Activated naive CD4-positive, alpha-beta T cell treated with anti-CD3 and anti-CD28 coated beads, Interleukin-2, amount 50 U/mL, for 72 hours (primary cell): ENCODE results near the gene TAF6. TPM values are rescaled to one million over a fixed set of nuclear protein-coding genes. Genes with fewer than 3 reads are reported as not detected.

Experiments
- ATAC-seq, 2 donors: fragments of 150-1000 bp; cut with Tn5 transposase; 2 replicates each; pipeline ENCODE4 v1.10.0; 2021; ENCODE audit warnings: mild to moderate bottlenecking in 2 of 2, moderate library complexity in 2 of 2
- DNase-seq, 2 donors: peaks; one replicate each; pipeline ENCODE4 v3.0.0; 2021 to 2022; ENCODE audit warnings: low spot score in 2 of 2
- H3K27ac Mint-ChIP-seq, 2 donors: one replicate each; pipeline ENCODE4 v1.8.0; 2022; ENCODE audit warnings: mild to moderate bottlenecking in 2 of 2, mixed read lengths in 2 of 2
- H3K36me3 Mint-ChIP-seq, 2 donors: one replicate each; pipeline ENCODE4 v1.8.0; 2022; ENCODE audit warnings: mixed read lengths in 2 of 2
- H3K9me3 Mint-ChIP-seq, 2 donors: one replicate each; pipeline ENCODE4 v1.8.0; 2022; ENCODE audit warnings: mixed read lengths in 2 of 2
- total RNA-seq, 2 donors: library from RNA; stranded (reverse); gene quantifications; one replicate each; pipeline ENCODE4 v1.2.3, GENCODE V29; 2022

The TAF6 gene
- total RNA-seq, 2 donors from 2014 or later: 52.7 to 57.6 TPM

DNA sequence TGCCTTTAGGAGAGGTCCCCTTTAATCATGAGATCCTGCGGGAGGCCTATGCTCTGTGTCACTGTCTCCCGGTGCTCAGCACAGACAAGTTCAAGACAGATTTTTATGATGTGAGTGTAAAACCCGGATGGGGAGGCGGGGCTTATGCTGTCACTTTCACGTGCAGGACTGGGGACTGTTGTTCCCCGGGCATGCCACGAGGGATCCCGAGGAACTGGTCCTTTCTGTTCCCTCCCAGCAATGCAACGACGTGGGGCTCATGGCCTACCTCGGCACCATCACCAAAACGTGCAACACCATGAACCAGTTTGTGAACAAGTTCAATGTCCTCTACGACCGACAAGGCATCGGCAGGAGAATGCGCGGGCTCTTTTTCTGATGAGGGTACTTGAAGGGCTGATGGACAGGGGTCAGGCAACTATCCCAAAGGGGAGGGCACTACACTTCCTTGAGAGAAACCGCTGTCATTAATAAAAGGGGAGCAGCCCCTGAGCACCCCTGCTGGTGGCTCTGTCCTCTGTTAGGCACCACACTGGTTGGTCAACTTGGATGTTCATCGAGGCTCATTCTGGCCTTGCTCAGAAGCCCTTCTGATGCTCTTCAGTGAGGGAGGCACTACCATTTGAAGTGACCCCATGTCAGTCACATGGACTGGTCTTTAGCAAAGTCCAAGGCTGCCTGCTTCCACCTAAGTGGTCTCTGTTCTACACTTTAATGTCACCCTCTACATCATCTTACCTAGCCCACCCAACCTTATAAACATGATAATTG lies 27.6 kb downstream of the TAF6 start:
- Mint-ChIP-seq H3K36me3 (peaks cover 23 to 29% of the 10 kb centered on the region in 2 donors), H3K9me3 (no peaks in the 10 kb centered on the region), H3K27ac (peak overlapping the region; percentile 67 to 85)
- peak in 1 of 2 donors; percentile 1 for ATAC-seq
- no peak for DNase-seq

DNA sequence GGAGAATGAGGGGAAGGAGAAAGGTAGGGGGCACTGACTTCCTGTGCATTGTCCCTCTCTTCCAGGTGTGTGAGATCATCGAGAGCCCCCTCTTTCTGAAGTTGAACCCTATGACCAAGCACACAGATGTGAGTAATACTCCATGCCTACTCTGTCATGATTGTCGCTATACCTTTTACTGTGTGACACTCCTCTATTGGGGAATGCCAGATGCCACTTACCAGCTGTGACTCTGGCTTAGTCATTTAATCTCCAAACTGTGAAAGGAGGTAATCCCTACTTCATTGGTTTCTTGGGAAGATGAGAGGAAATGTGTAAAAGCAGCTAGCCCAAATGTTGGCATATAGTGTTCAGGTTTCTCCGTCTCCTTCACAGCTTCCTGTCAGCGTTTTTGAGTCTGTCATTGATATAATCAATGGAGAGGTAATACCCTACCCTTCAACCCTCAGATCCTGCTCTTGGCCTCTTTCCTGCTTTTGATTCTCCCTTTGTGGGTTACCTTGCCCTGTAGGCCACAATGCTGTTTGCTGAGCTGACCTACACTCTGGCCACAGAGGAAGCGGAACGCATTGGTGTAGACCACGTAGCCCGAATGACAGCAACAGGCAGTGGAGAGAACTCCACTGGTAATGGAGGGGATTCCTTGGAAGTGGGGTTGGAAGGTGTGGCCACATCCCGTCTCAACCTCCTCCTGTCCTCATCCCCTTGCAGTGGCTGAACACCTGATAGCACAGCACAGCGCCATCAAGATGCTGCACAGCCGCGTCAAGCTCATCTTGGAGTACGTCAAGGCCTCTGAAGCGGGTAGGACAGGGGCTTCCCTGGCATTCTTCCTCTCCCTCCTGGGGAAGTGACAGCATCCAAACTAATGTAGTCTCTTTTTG lies 28.4 kb downstream of the TAF6 start:
- DNase-seq (no peak), ATAC-seq (peak; percentile 22 to 49)
- Mint-ChIP-seq H3K9me3 (no peaks in the 10 kb centered on the region), H3K27ac (peak overlapping the region; percentile 67 to 86), H3K36me3 (peaks cover 20 to 25% of the 10 kb centered on the region in 2 donors)

DNA sequence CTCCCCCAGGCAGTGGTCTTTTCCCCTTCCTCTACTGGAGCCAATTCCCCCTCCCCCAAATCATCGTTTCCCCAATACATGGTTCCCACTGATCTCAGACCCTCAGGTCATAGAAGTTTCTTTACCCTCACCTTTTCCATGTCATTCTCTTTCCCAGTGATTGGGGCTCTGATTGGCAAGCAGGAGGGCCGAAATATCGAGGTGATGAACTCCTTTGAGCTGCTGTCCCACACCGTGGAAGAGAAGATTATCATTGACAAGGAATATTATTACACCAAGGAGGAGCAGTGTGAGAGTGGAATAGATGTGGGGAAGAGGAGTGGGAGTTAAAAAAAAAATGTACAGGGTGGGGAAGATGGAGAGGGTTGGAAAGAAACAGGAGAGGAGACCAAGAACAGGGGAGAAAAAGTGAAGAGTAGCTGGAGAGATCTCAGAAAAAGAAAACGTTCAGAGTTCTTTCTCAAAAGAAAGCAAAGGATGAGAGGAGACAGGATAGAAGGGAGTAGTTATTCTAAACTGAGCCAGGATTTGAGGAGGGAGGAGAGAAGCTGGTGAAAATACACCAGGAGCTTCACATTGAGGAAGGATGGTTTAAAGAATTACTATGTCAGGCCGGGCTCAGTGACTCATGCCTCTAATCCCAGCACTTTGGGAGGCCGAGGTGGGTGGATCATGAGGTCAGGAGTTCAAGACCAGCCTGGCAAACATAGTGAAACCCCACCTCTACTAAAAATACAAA lies 29.5 kb downstream of the TAF6 start:
- Mint-ChIP-seq H3K36me3 (peaks cover 10 to 18% of the 10 kb centered on the region in 2 donors), H3K9me3 (no peaks in the 10 kb centered on the region), H3K27ac (peak overlapping the region; percentile 79 to 91)
- DNase-seq: no peak
- ATAC-seq: no peak

GRCh38 chr7:100088621-100089457 lies 30.3 kb downstream of the TAF6 start, which contains the start of gene COPS6:
TSS of gene COPS6 (plus strand) at chr7:100088969. CDS start at chr7:100088991, 22 bp downstream.
- Mint-ChIP-seq H3K27ac (peak within 1 kb of the TSS; percentile 79 to 91), H3K9me3 (no peaks in the 10 kb centered on the region), H3K36me3 (peaks cover 6 to 16% of the 10 kb centered on the region in 2 donors)
- ATAC-seq (peak; percentile 67 to 68), DNase-seq (peak; percentile 87 to 95)

GRCh38 chr7:100088095-100088620 lies 31.0 kb downstream of the TAF6 start:
- Mint-ChIP-seq H3K9me3 (no peaks in the 10 kb centered on the region), H3K36me3 (peaks cover 0 to 9% of the 10 kb centered on the region in 2 donors), H3K27ac (peak overlapping the region; percentile 79 to 91)
- ATAC-seq (peak; percentile 3 to 20), DNase-seq (no peak)

DNA sequence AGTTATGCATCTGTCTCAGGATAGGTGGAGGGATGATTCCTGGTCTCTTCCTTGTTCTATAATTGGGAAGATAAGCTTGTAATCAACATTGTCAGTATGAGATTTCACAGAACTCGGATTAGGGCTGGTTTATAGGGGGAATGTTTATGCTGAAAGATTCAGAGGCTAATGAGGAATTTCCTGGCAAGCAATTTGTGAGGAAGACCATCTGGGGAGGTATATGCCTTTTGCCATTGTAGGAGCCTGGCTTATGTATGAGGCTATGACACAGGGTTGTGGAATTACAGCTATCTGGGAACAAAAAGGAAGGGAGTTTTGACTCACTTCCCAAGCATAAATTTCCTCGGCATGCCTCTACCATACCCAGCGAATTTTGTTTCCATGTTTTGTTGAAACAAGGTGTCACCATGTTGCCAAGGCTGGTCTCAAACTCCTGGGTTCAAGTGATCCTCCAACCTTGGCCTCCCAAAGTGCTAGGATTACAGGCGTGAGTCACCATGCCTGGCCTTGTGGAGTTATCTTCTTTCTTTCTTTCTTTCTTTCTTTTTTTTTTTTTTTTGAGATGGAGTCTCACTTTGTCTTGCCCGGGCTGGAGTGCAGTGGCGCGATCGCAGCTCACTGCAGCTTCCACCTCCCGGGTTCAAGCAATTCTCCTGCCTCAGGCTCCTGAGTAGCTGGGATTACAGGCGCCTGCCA lies 32.0 kb downstream of the TAF6 start:
- peak overlapping the region in 1 of 2 donors; percentile 91 for H3K27ac Mint-ChIP-seq
- DNase-seq (no peak), ATAC-seq (no peak)
- H3K9me3 Mint-ChIP-seq: no peaks in the 10 kb centered on the region
- peaks cover 0 to 9% of the 10 kb centered on the region in 2 donors for H3K36me3 Mint-ChIP-seq

DNA sequence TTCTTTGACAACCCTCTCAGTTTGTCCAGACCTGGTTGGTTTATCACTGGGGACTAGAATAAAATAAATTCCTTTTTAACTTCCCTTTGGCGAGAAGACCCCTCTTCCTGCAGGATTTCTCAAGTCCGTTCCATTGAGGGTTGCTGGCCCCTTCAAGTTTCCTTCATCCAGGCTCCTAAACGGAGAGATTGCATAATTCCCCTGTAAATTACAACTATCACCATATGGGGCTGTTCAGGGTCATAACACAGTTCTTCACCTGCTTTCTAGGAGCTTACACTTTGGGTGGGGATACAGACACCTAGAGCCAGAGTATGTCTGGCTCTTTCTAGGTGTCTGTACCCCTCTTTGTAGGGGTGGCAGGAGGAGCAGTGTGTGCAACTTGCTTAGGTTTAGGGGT lies 33.6 kb downstream of the TAF6 start:
- ATAC-seq (no peak), DNase-seq (no peak)
- no peak overlapping the region for H3K27ac Mint-ChIP-seq
- H3K9me3 Mint-ChIP-seq: no peaks in the 10 kb centered on the region
- peaks cover 5 to 12% of the 10 kb centered on the region in 2 donors for H3K36me3 Mint-ChIP-seq

DNA sequence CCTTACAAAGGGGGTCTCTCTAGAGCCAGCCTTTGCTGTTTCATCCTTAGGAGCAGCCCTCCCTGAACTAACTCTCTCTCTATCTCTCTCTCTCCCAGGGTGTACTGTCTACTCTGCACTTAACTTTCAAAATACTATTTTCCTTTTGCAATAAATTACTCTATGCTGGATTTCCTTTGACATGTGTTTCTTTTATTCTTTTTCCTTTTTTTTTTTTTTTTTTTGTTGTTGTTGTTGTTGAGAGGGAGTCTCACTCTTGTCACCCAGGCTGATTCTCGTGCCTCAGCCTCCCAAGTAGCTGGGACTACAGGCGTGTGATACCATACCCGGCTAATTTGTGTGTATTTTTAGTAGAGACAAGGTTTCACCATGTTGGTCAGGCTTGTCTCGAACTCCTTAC lies 36.2 kb downstream of the TAF6 start:
- Mint-ChIP-seq H3K9me3 (no peaks in the 10 kb centered on the region), H3K27ac (peak overlapping the region; percentile 45 to 88), H3K36me3 (peaks cover 8 to 10% of the 10 kb centered on the region in 2 donors)
- DNase-seq (no peak), ATAC-seq (no peak)

DNA sequence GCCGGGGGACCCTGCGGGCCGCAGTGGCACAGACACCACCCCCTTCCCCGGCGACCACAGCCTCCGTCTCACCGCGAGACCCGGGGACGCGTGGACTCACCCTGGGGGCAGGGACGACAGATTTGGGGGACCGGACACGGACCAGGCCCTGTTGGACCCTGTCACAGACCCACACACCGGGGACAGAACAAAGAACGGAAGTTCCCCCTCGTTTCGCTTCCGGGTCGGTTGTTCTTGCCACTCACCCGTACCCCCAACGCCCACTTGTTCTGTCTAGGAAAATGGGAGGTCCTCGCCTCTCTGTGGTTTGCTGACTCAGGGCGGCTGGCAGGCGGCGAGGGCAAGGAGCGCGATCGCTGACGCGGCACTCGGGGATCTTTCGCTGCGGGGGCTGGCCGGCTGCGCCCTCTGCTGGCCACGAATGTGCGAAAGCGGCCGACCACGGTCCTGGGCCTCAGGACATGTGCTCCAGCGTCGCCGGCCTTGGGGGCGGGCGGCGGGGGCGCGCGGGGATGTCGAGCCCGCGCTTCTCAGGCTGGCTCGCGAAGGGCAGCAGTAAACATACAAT lies 37.5 kb downstream of the TAF6 start, which contains the start of gene ZNF3:
TSS of gene ZNF3 (minus strand) at position 189 of the 568 bp plus-strand sequence. CDS start 4,366 bp downstream, outside the sequence.
- H3K9me3 Mint-ChIP-seq: no peaks in the 10 kb centered on the region
- H3K36me3 Mint-ChIP-seq: peaks cover 14 to 18% of the 10 kb centered on the region in 2 donors
- ATAC-seq (peak; percentile 85 to 90), DNase-seq (peak; percentile 97 to 99)
- H3K27ac Mint-ChIP-seq: peak within 1 kb of the TSS; percentile 88 to 94

GRCh38 chr7:100080907-100081534 lies 38.1 kb downstream of the TAF6 start:
- DNase-seq: no peak
- Mint-ChIP-seq H3K9me3 (no peaks in the 10 kb centered on the region), H3K36me3 (peaks cover 20 to 24% of the 10 kb centered on the region in 2 donors), H3K27ac (peak overlapping the region; percentile 88 to 94)
- ATAC-seq: no peak

DNA sequence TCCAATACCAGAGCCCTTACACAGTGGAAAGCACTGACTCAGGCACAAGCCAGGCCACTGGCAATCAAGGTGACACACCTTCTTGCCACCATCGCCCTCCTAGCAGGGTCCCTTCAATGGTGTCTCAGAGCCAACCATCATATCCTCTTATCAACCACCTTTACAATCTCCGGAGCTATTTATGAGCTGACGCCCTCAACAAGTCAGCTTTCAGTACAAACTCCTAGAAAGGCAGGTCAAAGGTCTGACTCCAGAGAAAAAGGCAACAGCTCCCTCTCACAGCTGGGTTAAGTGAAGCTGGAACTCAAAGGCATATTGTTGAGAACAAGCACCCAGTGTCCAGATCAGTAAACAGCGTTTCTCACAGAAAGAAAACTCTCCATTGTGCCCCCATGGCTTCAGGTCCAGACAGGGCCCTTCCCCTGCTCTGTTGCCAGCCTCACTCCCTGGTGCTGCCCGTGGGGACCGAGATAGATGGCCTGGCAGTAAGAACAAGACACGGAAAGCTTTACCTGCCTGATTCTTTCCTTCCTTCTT lies 40.1 kb downstream of the TAF6 start:
- ATAC-seq: no peak
- peaks cover 36 to 43% of the 10 kb centered on the region in 2 donors for H3K36me3 Mint-ChIP-seq
- H3K9me3 Mint-ChIP-seq: no peaks in the 10 kb centered on the region
- no peak for DNase-seq
- H3K27ac Mint-ChIP-seq: no peak overlapping the region

GRCh38 chr7:100077205-100077604 lies 42.0 kb downstream of the TAF6 start:
- Mint-ChIP-seq H3K9me3 (peaks cover 8 to 10% of the 10 kb centered on the region in 2 donors), H3K36me3 (peaks cover 55 to 62% of the 10 kb centered on the region in 2 donors), H3K27ac (peak overlapping the region in 1 of 2 donors; percentile 15)
- ATAC-seq (no peak), DNase-seq (no peak)

GRCh38 chr7:100075418-100075817 lies 43.7 kb downstream of the TAF6 start:
- Mint-ChIP-seq H3K9me3 (peaks cover 19 to 25% of the 10 kb centered on the region in 2 donors), H3K36me3 (peaks cover 69 to 75% of the 10 kb centered on the region in 2 donors), H3K27ac (no peak overlapping the region)
- no peak for DNase-seq
- no peak for ATAC-seq

GRCh38 chr7:100074841-100075240 lies 44.3 kb downstream of the TAF6 start:
- DNase-seq (no peak), ATAC-seq (no peak)
- H3K27ac Mint-ChIP-seq: no peak overlapping the region
- peaks cover 19 to 30% of the 10 kb centered on the region in 2 donors for H3K9me3 Mint-ChIP-seq
- H3K36me3 Mint-ChIP-seq: peaks cover 71 to 81% of the 10 kb centered on the region in 2 donors
